ENCODE measurements around the gene ABCA7. TPM values are rescaled to one million over a fixed set of nuclear protein-coding genes. Genes with fewer than 3 reads are reported as not detected.

ABCA7 gene
- total and polyA plus RNA-seq, 3 donors from 2014 or later = 7.3 to 14.6 (median 12.1) TPM

DNA sequence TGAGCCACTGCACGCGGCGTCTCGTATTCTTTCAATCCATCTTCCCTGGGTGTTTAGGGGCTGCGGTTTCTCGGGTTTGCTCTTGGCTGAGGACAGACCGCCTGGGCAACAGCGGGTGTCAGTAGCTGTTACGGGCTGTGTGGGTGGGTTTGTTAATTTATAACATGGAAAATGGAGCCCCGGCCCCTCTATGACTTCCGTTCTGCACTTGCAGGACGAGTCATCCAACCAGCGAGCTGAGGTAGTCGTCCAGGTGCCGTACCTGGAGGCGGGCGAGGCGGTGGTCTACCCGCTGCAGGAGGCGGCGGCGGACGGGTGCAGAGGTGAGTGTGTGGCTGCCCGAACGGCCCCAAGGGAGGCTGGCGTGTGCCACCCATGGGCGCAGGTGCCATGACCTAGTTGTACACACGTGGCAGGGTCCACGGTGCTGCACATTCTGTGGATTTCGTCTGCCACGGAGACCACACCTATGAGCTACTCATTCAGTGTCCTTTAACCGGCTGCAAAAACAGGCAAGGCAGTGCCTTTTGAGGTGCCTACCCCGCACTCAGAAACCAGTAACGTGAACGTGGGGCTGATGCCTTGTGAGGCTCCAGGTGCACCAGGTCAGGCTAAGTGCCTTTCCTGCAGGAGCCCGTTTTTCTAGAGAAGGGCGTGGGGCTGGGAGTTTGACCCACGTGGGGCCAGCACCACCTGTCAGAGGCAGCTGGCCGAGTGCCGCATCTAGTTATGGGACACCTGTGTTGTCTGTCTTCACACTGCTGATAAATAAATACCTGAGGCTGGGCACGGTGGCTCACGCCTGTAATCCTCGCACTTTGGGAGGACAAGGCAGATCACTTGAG is 44.3 kb downstream of the ABCA7 start:
- Histone ChIP-seq H3K27me3 (no peaks in the 10 kb centered on the region), H3K4me1 (no peaks in the 10 kb centered on the region), H3K36me3 (ENCODE audit: low read depth, missing control alignments) (no peaks in the 10 kb centered on the region), H3K4me3 (no peak overlapping the region), H3K9me3 (no peaks in the 10 kb centered on the region), H3K27ac (no peak overlapping the region)
- DNase-seq = no peak
- intact Hi-C loops (cut with DNase I; ENCODE audit: low total_unique reads) = no loop called here
- no peak for TF ChIP-seq POLR2A (IDR thresholded peaks at IDR 0.05)
- TF ChIP-seq, protein P1, sequence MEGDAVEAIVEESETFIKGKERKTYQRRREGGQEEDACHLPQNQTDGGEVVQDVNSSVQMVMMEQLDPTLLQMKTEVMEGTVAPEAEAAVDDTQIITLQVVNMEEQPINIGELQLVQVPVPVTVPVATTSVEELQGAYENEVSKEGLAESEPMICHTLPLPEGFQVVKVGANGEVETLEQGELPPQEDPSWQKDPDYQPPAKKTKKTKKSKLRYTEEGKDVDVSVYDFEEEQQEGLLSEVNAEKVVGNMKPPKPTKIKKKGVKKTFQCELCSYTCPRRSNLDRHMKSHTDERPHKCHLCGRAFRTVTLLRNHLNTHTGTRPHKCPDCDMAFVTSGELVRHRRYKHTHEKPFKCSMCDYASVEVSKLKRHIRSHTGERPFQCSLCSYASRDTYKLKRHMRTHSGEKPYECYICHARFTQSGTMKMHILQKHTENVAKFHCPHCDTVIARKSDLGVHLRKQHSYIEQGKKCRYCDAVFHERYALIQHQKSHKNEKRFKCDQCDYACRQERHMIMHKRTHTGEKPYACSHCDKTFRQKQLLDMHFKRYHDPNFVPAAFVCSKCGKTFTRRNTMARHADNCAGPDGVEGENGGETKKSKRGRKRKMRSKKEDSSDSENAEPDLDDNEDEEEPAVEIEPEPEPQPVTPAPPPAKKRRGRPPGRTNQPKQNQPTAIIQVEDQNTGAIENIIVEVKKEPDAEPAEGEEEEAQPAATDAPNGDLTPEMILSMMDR (IDR thresholded peaks at IDR 0.05) = no peak
- 62 to 80% methylated on average over 14 to 42 of the region's 43 CpGs for WGBS, 2 donors

DNA sequence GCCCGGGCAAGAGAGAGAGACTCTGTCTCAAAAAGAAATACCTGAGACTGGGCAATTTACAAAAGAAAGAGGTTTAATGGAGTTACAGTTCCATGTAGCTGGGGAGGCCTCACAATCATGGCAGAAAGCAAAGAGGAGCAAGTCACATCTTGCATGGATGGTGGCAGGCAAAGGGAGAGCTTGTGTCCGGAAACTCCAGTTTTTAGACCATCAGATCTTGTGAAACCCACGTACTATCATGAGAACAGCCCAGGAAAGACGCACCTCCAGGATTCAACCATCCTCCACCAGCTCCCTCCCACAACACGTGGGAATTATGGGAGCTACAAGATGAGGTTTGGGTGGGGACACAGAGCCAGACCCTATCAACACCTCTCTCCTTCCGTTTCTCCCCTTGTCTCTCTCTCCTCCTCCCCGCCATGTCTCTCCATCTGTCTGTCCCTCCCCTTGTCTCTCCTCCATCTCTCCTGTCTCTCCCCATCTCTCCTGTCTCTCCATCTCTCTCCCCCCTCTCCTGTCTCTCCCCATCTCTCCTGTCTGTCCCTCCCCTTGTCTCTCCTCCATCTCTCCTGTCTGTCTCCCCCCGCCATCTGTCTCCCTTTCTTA is 45.2 kb downstream of the ABCA7 start:
- no peaks in the 10 kb centered on the region for H3K4me1 ChIP-seq
- no peak overlapping the region for H3K4me3 ChIP-seq
- DNase-seq = no peak
- H3K36me3 ChIP-seq (ENCODE audit: low read depth, missing control alignments) = no peaks in the 10 kb centered on the region
- no peaks in the 10 kb centered on the region for H3K27me3 ChIP-seq
- WGBS, 2 donors = 83 to 88% methylated on average over 8 of the region's 8 CpGs
- TF ChIP-seq, protein P1 (IDR thresholded peaks at IDR 0.05) = no peak
- TF ChIP-seq POLR2A (IDR thresholded peaks at IDR 0.05) = no peak
- intact Hi-C loops (cut with DNase I; ENCODE audit: low total_unique reads) = no loop called here
- no peak overlapping the region for H3K27ac ChIP-seq
- H3K9me3 ChIP-seq = no peaks in the 10 kb centered on the region

DNA sequence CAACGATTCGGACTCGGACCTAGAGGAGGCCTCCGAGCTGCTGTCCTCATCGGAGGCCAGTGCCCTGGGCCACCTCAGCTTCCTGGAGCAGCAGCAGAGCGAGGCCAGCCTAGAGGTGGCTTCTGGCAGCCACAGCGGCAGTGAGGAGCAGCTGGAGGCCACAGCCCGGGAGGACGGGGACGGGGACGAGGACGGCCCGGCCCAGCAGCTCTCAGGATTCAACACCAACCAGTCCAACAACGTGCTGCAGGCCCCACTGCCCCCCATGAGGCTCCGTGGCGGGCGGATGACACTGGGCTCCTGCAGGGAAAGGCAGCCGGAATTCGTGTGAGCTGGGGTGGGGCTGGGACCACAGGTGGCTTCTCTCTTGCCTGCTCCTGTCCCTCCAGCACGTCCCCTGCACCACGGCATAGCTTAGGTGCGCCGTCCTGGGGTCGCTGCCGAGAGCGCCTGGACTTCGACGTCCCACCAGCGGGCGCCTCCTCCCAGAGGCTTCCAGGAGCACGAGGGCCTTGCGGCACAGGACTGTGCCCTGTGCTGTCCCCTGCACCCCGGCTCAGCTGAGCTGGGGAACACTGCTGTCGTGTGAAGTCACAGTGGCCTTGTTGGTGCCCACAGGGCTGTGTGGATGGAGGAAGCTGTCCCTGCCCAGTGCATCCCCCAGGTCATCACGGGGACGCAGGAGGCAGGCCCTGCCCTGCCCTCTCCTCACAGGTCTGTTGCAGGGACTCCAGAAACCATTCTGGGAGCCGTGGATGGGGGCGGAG is 46.0 kb downstream of the ABCA7 start:
- no peak for TF ChIP-seq POLR2A (IDR thresholded peaks at IDR 0.05)
- TF ChIP-seq, protein P1 (IDR thresholded peaks at IDR 0.05) = no peak
- 73 to 84% methylated on average over 8 to 37 of the region's 38 CpGs for WGBS, 2 donors
- no peaks in the 10 kb centered on the region for H3K36me3 ChIP-seq (ENCODE audit: low read depth, missing control alignments)
- no peaks in the 10 kb centered on the region for H3K27me3 ChIP-seq
- intact Hi-C loops (cut with DNase I; ENCODE audit: low total_unique reads) = no loop called here
- H3K9me3 ChIP-seq = no peaks in the 10 kb centered on the region
- H3K27ac ChIP-seq = no peak overlapping the region
- no peak for DNase-seq
- no peak overlapping the region for H3K4me3 ChIP-seq
- no peaks in the 10 kb centered on the region for H3K4me1 ChIP-seq

DNA sequence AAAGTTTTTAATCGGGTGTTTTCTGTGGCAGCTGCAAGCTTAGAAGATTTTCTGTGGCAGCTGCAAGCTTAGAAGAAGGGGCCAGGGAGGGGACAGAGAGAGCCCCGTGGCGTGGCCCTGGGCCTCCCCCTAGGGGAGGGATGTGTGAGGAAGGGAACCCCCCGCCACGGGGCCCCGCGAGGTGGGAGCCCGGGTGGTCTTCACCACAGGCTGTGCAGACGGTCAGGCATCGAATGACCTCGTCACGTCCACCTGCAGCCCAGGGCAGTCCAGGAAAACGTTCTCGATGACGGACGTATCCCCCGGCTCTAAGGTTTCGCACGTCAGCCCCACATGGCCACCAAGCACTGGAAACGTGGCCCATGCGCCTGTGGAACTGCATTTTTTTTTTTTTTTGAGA is 46.7 kb downstream of the ABCA7 start:
- no peak overlapping the region for H3K4me3 ChIP-seq
- H3K4me1 ChIP-seq = no peaks in the 10 kb centered on the region
- H3K27ac ChIP-seq = no peak overlapping the region
- H3K9me3 ChIP-seq = no peaks in the 10 kb centered on the region
- TF ChIP-seq POLR2A (IDR thresholded peaks at IDR 0.05) = no peak
- TF ChIP-seq, protein P1 (IDR thresholded peaks at IDR 0.05) = no peak
- 73 to 80% methylated on average over 21 of the region's 21 CpGs for WGBS, 2 donors
- no peaks in the 10 kb centered on the region for H3K36me3 ChIP-seq (ENCODE audit: low read depth, missing control alignments)
- DNase-seq = no peak
- intact Hi-C loops (cut with DNase I; ENCODE audit: low total_unique reads) = no loop called here
- no peaks in the 10 kb centered on the region for H3K27me3 ChIP-seq

Measured in testis (tissue), 3 donors.